ENCODE measurements around the gene TOPBP1.

TOPBP1 gene

DNA sequence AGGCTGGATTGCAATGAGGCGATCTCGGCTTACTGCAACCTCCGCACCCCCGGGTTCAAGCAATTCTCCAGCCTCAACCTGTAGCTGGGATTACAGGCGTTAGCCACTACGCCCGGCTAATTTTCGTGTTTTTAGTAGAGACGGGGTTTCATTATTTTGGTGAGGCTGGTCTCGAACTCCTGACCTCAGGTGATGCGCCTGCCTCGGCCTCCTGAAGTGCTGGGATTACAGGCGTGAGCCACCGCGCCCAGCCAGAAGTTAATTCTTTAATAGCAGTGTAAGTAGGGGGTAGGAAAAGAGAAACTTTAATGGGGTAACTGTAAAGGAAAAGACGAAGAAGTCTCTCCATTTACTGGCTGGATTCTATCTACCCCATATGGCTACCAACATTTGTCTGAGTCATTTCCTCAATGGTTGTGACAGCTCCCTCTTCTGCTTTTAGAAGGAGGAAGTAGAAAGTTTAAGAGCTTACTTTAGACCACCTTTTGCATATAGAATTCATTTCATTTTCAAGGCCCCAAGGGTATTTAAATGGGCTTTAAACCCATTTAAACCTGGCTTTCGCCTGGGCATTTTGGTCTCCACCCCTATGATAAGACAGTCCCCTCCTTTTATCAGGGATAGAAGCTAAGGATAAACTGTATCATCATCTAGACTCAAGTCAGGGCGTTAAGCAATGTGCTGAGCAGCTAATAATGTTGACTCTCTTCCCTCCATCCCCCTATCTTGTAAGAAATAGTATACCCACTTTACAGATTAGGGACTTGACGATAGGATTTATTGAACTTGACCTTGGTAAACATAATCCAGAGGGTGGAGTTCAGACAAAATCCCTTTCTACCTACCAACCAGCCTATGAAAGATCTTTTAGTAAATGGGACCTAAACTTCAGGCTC is 89.3 kb downstream of the TOPBP1 start:
- DNase-seq (ENCODE audit: low read depth) = no peak
- TF ChIP-seq CTCF (conservative IDR thresholded peaks at IDR 0.05; ENCODE audit: low read depth, low read length) = no peak
- H3K4me3 ChIP-seq (ENCODE audit: low read length) = peak overlapping the region; percentile 26

GRCh38 chr3:133570937-133571320 is 90.8 kb downstream of the TOPBP1 start:
- H3K4me3 ChIP-seq (ENCODE audit: low read length) = no peak overlapping the region
- no peak for DNase-seq (ENCODE audit: low read depth)
- no peak for TF ChIP-seq CTCF (conservative IDR thresholded peaks at IDR 0.05; ENCODE audit: low read depth, low read length)

DNA sequence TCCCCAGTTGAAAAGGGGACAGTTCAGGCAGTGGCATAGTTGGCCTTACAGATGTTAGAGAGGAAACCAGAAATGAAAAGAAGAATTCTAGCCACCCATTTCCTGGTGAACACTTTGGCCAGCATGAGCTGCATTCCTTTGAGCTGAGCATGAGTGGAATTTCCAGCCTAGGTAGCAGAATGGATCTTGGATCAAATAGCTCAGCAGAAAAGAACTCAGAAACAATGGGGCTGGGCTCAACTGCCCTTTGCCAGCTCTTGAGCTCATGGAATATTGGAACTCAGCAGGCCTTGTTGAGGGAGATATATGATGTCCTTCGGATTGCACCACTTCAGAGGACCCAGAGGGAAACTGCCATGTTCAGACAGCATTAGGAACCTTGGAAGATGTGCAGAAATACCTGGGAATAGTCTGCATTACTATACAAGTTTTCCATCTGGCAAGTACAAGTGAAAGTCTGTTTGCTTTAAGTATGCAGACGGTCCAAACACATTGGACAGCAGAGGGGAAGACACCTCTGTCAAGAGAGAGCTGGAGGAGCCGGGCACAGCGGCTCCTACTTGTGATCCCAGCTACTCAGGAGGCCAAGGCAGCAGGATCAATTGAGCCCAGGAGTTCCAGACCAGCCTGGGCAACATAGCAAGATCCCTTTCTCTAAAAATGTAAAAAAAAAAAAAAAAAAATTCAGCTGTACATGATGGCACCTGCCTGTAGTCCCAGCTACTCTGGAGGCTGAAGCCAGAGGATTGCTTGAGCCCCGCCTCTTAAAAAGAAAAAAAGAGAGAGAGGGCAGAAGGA is 91.4 kb downstream of the TOPBP1 start:
- H3K4me3 ChIP-seq (ENCODE audit: low read length) = no peak overlapping the region
- no peak for DNase-seq (ENCODE audit: low read depth)
- TF ChIP-seq CTCF (conservative IDR thresholded peaks at IDR 0.05; ENCODE audit: low read depth, low read length) = no peak

DNA sequence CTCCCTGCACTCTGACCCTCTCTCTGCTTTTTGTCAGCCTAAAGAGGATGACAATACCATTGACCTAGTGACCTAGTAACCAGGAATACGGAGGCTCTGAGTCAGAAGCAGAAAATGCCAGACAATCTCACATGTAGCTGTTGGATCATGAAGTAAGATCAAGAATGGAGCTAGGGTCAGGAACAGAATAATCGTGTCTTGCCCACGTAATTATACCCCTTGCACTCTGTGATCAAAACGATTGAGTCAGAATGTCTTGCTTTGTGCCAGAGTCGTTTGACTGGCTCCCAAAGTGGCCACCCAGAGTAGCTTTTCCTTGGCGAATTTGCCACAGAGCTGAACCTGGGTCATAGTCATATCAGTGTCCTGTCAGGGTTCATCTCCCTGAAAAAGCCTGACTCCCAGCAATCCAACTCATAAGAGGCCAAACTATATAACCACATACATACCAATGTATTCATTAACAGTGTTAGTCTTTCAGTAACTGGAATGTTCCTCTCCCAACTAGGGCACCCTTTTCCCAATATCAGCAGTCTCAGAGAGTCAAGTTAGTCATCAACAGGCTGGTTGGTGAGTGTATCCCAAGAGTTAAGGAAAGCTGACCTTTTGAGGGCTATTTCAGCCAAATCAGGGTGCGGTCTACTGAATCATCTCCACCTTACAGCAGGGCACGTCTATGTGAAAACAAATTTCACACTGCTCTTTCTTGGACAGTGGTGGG is 93.3 kb downstream of the TOPBP1 start:
- no peak for TF ChIP-seq CTCF (conservative IDR thresholded peaks at IDR 0.05; ENCODE audit: low read depth, low read length)
- DNase-seq (ENCODE audit: low read depth) = no peak
- no peak overlapping the region for H3K4me3 ChIP-seq (ENCODE audit: low read length)

DNA sequence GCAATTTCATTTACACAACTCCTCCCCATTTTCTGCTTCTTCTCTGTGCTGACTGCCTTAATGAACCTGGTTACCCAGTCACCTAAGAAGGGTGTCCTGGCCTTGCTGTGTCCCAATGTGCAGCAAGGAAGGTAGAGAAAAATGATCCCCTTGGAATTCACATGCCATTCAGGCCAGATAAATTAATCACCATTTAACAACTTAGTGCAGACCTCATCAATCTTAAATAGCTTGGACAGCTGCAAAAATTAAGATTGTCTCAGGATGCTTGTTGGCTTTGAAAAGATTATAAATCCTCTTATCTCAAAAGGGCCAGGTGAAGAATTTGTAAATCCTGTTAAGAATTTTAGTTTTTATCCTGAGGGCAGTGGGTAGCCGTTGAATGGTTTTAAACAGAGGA is 97.9 kb downstream of the TOPBP1 start:
- TF ChIP-seq CTCF (conservative IDR thresholded peaks at IDR 0.05; ENCODE audit: low read depth, low read length) = no peak
- DNase-seq (ENCODE audit: low read depth) = no peak
- no peak overlapping the region for H3K4me3 ChIP-seq (ENCODE audit: low read length)

DNA sequence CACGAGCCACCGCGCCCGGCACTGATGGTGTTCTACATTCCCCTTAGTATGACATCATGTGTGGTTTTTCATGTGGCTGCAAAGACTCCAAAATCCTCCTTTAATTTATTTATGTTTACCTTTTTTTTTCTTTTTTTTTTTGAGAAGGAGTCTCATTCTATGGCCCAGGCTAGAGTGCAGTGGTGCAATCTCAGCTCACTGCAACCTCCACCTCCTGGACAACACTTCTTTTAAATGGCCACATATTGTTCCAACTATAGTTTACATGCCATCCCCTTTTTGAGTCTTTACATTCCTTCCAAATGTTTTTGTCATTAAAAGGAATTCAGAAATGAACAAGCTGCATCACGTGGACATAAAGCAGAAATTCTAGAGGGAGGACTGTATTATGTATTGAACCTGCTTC is 98.6 kb downstream of the TOPBP1 start:
- H3K4me3 ChIP-seq (ENCODE audit: low read length) = no peak overlapping the region
- no peak for DNase-seq (ENCODE audit: low read depth)
- TF ChIP-seq CTCF (conservative IDR thresholded peaks at IDR 0.05; ENCODE audit: low read depth, low read length) = no peak
